Transverse colon (tissue), 4 donors: Measurements from ENCODE around the gene GDNF. TPM values are rescaled to one million over a fixed set of nuclear protein-coding genes. Genes with fewer than 3 reads are reported as not detected.

ENCODE experiments used
- DNase-seq: peaks from one replicate; pipeline ENCODE4 v3.0.0-alpha.2; 2019
- H3K27ac ChIP-seq, 4 donors: fragments of 200-600 bp; sonication (generic); 2 replicates each; pipeline ENCODE4 v1.5.1; 2016 to 2018; ENCODE audit warnings: inconsistent platforms in 4 of 4
- H3K27me3 ChIP-seq: fragments of 200-600 bp; sonication (generic); 2 replicates; pipeline ENCODE4 v1.5.1; 2017; ENCODE audit warnings: inconsistent platforms
- H3K36me3 ChIP-seq, 4 donors: fragments of 200-600 bp; sonication (generic); 2 replicates each; pipeline ENCODE4 v1.5.1; 2017 to 2019; ENCODE audit warnings: inconsistent platforms in 4 of 4
- H3K4me1 ChIP-seq, 4 donors: fragments of 200-600 bp; sonication (generic); 2 replicates each; pipeline ENCODE4 v1.5.1; 2017 to 2020; ENCODE audit warnings: inconsistent platforms in 4 of 4
- H3K4me3 ChIP-seq, 4 donors: fragments of 200-600 bp; sonication (generic); 1 replicate in 1 of 4; 2 replicates in 3 of 4; pipeline versions ENCODE4 v1.5.1 to v1.6.1; 2017 to 2019; ENCODE audit warnings: inconsistent platforms in 4 of 4
- H3K9me3 ChIP-seq, 2 donors: fragments of 200-600 bp; sonication (generic); 2 replicates each; pipeline ENCODE4 v1.5.1; 2017 to 2019; ENCODE audit warnings: inconsistent platforms in 2 of 2
- EP300 ChIP-seq: sonication (generic); formaldehyde crosslinking; IDR thresholded peaks from one replicate; pipeline ENCODE4 v1.6.1; 2017; ENCODE audit warnings: antibody characterized with exemption, low read depth
- POLR2A ChIP-seq: fragments of 450-650 bp; IDR thresholded peaks from one replicate; pipeline ENCODE4 v1.6.1; 2016; ENCODE audit warnings: antibody characterized with exemption, mild to moderate bottlenecking, moderate library complexity
- POLR2AphosphoS5 ChIP-seq, 3 donors: sonication (generic); formaldehyde crosslinking; IDR thresholded peaks; one replicate each; pipeline ENCODE4 v1.6.1; 2016; ENCODE audit warnings: antibody characterized with exemption in 3 of 3
- WGBS, 2 donors: methylation state at CpG; one replicate each; pipeline ENCODE4 v1.1.5; 2018; ENCODE audit warnings: low coverage in 1 of 2; 5-methylcytosine and 5-hydroxymethylcytosine counted together
- in situ Hi-C, 4 donors: fragments of 200-750 bp; cut with MboI; loops; one replicate each; pipeline versions ENCODE4 v1.15.0 to v1.15.1; 2017; ENCODE audit warnings: low sequenced_read_pairs in 3 of 4, low pct_ligation_motif_present in 1 of 4, low pct_unique_long_range_greater_than_20kb in 1 of 4
- intact Hi-C: fragments of 100-400 bp; cut with DNase I; formaldehyde crosslinking; loops from one replicate; pipeline ENCODE4 v1.15.1; 2023; ENCODE audit warnings: low total_unique reads
- total RNA-seq, 4 donors: library from RNA; depleted of rRNA; stranded (reverse); fragments of >200 nt; gene quantifications; one replicate each; pipeline ENCODE4 v1.1.0, GENCODE V29; 2016
- TF ChIP-seq, protein P1 (sequence below), 5 experiments: fragments of 200-600 bp in 3 of 5; fragments of 450-650 bp in 2 of 5; sonication (generic) in 3 of 5; IDR thresholded peaks; 1 replicate in 2 of 5; 2 replicates in 3 of 5; pipeline ENCODE4 v1.5.1; 2016 to 2017; ENCODE audit warnings: antibody characterized with exemption in 5 of 5, inconsistent platforms in 3 of 5, mild to moderate bottlenecking in 2 of 5, moderate library complexity in 1 of 5

The GDNF gene
- total RNA-seq, 4 donors from 2014 or later: 0.80 to 2.4 (median 1.8) TPM

DNA sequence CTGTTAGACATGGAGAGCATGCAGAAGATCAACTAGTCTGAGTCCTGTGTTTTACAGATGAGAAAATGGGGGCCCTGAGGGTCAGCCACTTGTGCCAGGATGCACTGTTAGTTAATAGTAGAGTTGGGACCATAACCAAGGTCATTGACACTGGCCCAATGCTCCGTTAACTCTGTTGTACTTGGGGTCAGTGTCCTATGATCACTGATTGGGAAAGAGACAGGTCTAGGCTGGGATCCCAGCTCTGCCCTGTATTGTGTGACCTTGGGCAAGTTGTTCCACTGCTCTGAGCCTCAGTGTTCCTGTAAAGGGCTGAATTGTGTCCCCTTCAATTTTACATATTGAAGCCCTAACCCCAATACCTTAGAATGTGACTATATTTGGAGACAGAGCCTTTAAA lies 70.0 kb downstream of the GDNF start:
- TF ChIP-seq POLR2AphosphoS5 (IDR thresholded peaks at IDR 0.05) (no peak), EP300 (no peak), POLR2A (no peak)
- TF ChIP-seq, protein P1, sequence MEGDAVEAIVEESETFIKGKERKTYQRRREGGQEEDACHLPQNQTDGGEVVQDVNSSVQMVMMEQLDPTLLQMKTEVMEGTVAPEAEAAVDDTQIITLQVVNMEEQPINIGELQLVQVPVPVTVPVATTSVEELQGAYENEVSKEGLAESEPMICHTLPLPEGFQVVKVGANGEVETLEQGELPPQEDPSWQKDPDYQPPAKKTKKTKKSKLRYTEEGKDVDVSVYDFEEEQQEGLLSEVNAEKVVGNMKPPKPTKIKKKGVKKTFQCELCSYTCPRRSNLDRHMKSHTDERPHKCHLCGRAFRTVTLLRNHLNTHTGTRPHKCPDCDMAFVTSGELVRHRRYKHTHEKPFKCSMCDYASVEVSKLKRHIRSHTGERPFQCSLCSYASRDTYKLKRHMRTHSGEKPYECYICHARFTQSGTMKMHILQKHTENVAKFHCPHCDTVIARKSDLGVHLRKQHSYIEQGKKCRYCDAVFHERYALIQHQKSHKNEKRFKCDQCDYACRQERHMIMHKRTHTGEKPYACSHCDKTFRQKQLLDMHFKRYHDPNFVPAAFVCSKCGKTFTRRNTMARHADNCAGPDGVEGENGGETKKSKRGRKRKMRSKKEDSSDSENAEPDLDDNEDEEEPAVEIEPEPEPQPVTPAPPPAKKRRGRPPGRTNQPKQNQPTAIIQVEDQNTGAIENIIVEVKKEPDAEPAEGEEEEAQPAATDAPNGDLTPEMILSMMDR (IDR thresholded peaks at IDR 0.05): no peak
- peaks cover 4% of the 10 kb centered on the region in 2 donors for H3K9me3 ChIP-seq
- H3K36me3 ChIP-seq: no peaks in the 10 kb centered on the region
- peak overlapping the region in 2 of 4 donors; percentile 17 to 45 for H3K27ac ChIP-seq
- intact Hi-C loops: no loop called here
- WGBS, 2 donors: 79 to 100% methylated on average over 1 of the region's 1 CpG
- in situ Hi-C loops: no loop called here
- DNase-seq: no peak
- no peak overlapping the region for H3K4me3 ChIP-seq
- H3K27me3 ChIP-seq: no peaks in the 10 kb centered on the region
- H3K4me1 ChIP-seq: peaks cover 0 to 8% (median 0%) of the 10 kb centered on the region in 4 donors

DNA sequence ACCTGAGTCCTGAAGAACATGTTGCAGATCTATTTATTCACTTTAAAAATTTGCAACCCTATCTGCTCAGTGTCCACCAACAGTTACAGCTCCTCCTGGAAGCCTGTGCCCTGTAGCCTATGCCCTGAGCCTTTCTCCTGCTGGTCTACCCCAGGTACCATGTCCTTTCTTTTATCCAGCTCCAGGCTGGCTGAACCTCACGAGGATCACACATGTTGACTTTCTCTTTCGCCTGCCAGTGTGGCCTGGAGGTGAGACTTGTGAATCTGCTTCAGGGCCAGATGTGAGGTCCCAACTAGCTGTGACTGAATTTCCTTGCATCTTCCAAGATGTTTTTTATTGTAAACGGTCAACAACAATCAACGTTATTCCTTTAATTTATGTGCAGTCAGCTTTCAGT lies 70.7 kb downstream of the GDNF start:
- TF ChIP-seq, protein P1 (IDR thresholded peaks at IDR 0.05): no peak
- TF ChIP-seq EP300 (no peak), POLR2A (no peak), POLR2AphosphoS5 (IDR thresholded peaks at IDR 0.05) (no peak)
- WGBS, 2 donors: 81 to 87% methylated on average over 4 of the region's 4 CpGs
- H3K4me3 ChIP-seq: no peak overlapping the region
- no peak for DNase-seq
- in situ Hi-C loops: no loop called here
- H3K36me3 ChIP-seq: no peaks in the 10 kb centered on the region
- H3K9me3 ChIP-seq: no peaks in the 10 kb centered on the region
- H3K27ac ChIP-seq: no peak overlapping the region
- H3K4me1 ChIP-seq: peaks cover 0 to 8% (median 0%) of the 10 kb centered on the region in 4 donors
- H3K27me3 ChIP-seq: no peaks in the 10 kb centered on the region
- intact Hi-C loops: no loop called here

- H3K4me3 ChIP-seq: no peak overlapping the region
- H3K4me1 ChIP-seq: peaks cover 0 to 8% (median 0%) of the 10 kb centered on the region in 4 donors
- no peaks in the 10 kb centered on the region for H3K36me3 ChIP-seq
- DNase-seq: no peak
- no peak for TF ChIP-seq EP300
- TF ChIP-seq, protein P1 (IDR thresholded peaks at IDR 0.05): no peak
- TF ChIP-seq POLR2AphosphoS5 (IDR thresholded peaks at IDR 0.05): no peak
- no peak for TF ChIP-seq POLR2A
- no peaks in the 10 kb centered on the region for H3K27me3 ChIP-seq
- in situ Hi-C loops (no loop called here), intact Hi-C loops (no loop called here)
- no peaks in the 10 kb centered on the region for H3K9me3 ChIP-seq
- no peak overlapping the region for H3K27ac ChIP-seq
Measured at GRCh38 chr5:37768371-37768770, 71.5 kb downstream of the GDNF start.

GRCh38 chr5:37767961-37768360 lies 71.9 kb downstream of the GDNF start:
- 78 to 89% methylated on average over 4 of the region's 4 CpGs for WGBS, 2 donors
- in situ Hi-C loops: no loop called here
- no peak for DNase-seq
- Histone ChIP-seq H3K36me3 (no peaks in the 10 kb centered on the region), H3K4me1 (peaks cover 0 to 8% (median 0%) of the 10 kb centered on the region in 4 donors), H3K27me3 (no peaks in the 10 kb centered on the region), H3K9me3 (no peaks in the 10 kb centered on the region), H3K4me3 (no peak overlapping the region), H3K27ac (no peak overlapping the region)
- intact Hi-C loops: no loop called here
- TF ChIP-seq, protein P1 (IDR thresholded peaks at IDR 0.05): no peak
- TF ChIP-seq POLR2AphosphoS5 (IDR thresholded peaks at IDR 0.05): no peak
- TF ChIP-seq EP300: no peak
- TF ChIP-seq POLR2A: no peak
